K562 (cell line): ENCODE results near the gene ROBO1. TPM values are rescaled to one million over a fixed set of nuclear protein-coding genes. Genes with fewer than 3 reads are reported as not detected.

Experiments used
- ATAC-seq: fragments of 200-7000 bp; cut with Tn5 transposase; 3 replicates; pipeline ENCODE4 v1.9.1; 2020; ENCODE audit warnings: moderate library complexity
- BruUV-seq: library from RNA; stranded (reverse); fragments of 400-500 nt; replicated peaks from 2 replicates; lab custom pipeline; 2021; lab: Mats Ljungman, UMichigan
- CTCF ChIA-PET: fragments of 300-600 bp; formaldehyde crosslinking; extraction: SDS; loops from one replicate; lab custom pipeline; 2021; ENCODE audit warnings: low intra/inter-chr PET ratio; lab: Yijun Ruan, JAX
- POLR2A ChIA-PET: fragments of 300-600, 350-650 bp; sonication (Branson Sonifier 250); formaldehyde crosslinking; extraction: SDS; loops from one replicate; lab custom pipeline; 2021; ENCODE audit warnings: antibody characterized with exemption, inconsistent platforms; lab: Yijun Ruan, JAX
- DNase-seq, 4 experiments: peaks; one replicate each; pipeline versions ENCODE4 v3.0.0 to v3.0.0-alpha.2; 2011 to 2018; ENCODE audit warnings: low spot score in 3 of 4, mixed read lengths in 3 of 4; ENCODE audit errors: extremely low read depth in 1 of 4
- FAIRE-seq: peaks from 2 replicates; lab custom pipeline; 2011; peaks lifted over from hg19 to GRCh38; lab: Jason Lieb, UNC
- H2AFZ ChIP-seq: 2 replicates; pipeline ENCODE4 v1.6.0; 2011; ENCODE audit warnings: low read depth, low read length, control low read depth, inconsistent platforms
- H3K27ac ChIP-seq: fragments of 200-600 bp; 3 replicates; pipeline ENCODE4 v1.8.0; 2011; ENCODE audit warnings: low read depth, mild to moderate bottlenecking, control low read depth, inconsistent platforms, low read length, moderate library complexity, mixed read lengths; ENCODE audit errors: extremely low read depth
- H3K27me3 ChIP-seq, 2 experiments: fragments of 300-600 bp in 1 of 2; 2 replicates in 1 of 2; 3 replicates in 1 of 2; pipeline versions ENCODE4 v1.6.0 to v1.8.0; 2011; ENCODE audit warnings: inconsistent platforms in 2 of 2, low read length in 2 of 2, mild to moderate bottlenecking in 1 of 2, mixed read lengths in 1 of 2, moderate library complexity in 1 of 2; ENCODE audit not compliant: control insufficient read depth in 2 of 2, insufficient read depth in 2 of 2
- H3K36me3 ChIP-seq: fragments of 300-600 bp; 3 replicates; pipeline ENCODE4 v1.8.0; 2011; ENCODE audit warnings: mild to moderate bottlenecking, low read length, inconsistent platforms; ENCODE audit not compliant: control insufficient read depth, insufficient read depth
- H3K4me1 ChIP-seq, 2 experiments: fragments of 200-600 bp in 1 of 2; replicated peaks in 1 of 2; 2 replicates in 1 of 2; 3 replicates in 1 of 2; pipeline versions ENCODE4 v1.5.1 to v1.8.0; 2011; ENCODE audit warnings: inconsistent platforms in 2 of 2, low read length in 2 of 2, mild to moderate bottlenecking in 1 of 2, mixed read lengths in 1 of 2, moderate library complexity in 1 of 2; ENCODE audit not compliant: control insufficient read depth in 2 of 2, insufficient read depth in 2 of 2
- H3K4me2 ChIP-seq: 2 replicates; pipeline ENCODE4 v1.6.1; 2011; ENCODE audit warnings: low read length, control low read depth, inconsistent platforms, mixed read lengths; ENCODE audit not compliant: insufficient read depth
- H3K4me3 ChIP-seq: fragments of 200-600 bp; sonication (generic), shearing (Covaris generic); 2 replicates; pipeline ENCODE4 v1.5.1; 2016; ENCODE audit warnings: control low read depth, inconsistent platforms
- H3K79me2 ChIP-seq: fragments of 200-600 bp; 3 replicates; pipeline ENCODE4 v1.8.0; 2011; ENCODE audit warnings: low read length, inconsistent platforms; ENCODE audit not compliant: control insufficient read depth, insufficient read depth
- H3K9ac ChIP-seq, 2 experiments: 2 replicates each; pipeline versions ENCODE4 v1.6.0 to v1.6.1; 2011; ENCODE audit warnings: low read depth in 2 of 2, low read length in 2 of 2, control low read depth in 1 of 2, inconsistent platforms in 1 of 2, mild to moderate bottlenecking in 1 of 2, mixed read lengths in 1 of 2; ENCODE audit not compliant: insufficient read depth in 1 of 2
- H3K9me1 ChIP-seq: one replicate; pipeline ENCODE4 v1.6.0; 2011; ENCODE audit warnings: inconsistent platforms, mild to moderate bottlenecking, low read length, moderate library complexity; ENCODE audit not compliant: control insufficient read depth, insufficient read depth
- H3K9me3 ChIP-seq: replicated peaks from 2 replicates; pipeline ENCODE4 v1.5.1; 2011; ENCODE audit warnings: low read depth, low read length, inconsistent platforms; ENCODE audit not compliant: control insufficient read depth, insufficient read depth
- H4K20me1 ChIP-seq: replicated peaks from 2 replicates; pipeline ENCODE4 v1.6.1; 2011; ENCODE audit warnings: low read length, inconsistent platforms, mixed read lengths; ENCODE audit not compliant: control insufficient read depth, insufficient read depth
- HMG20B ChIP-seq: fragments of 250-450 bp; sonication (Bioruptor Pico); IDR thresholded peaks from 2 replicates; pipeline ENCODE4 v1.5.0; 2021; ENCODE audit warnings: mild to moderate bottlenecking
- NFRKB ChIP-seq: fragments of 450-650 bp; IDR thresholded peaks from 2 replicates; pipeline ENCODE4 v1.6.1; 2016; ENCODE audit warnings: low read depth
- TRIM28 ChIP-seq: fragments of 450-650 bp; IDR thresholded peaks from 2 replicates; pipeline ENCODE4 v1.6.1; 2017
- U2AF2 ChIP-seq: fragments of 200-400 bp; formaldehyde crosslinking; optimal IDR thresholded peaks from 2 replicates; pipeline ENCODE3; 2017; ENCODE audit warnings: low read depth, mild to moderate bottlenecking, low read length
- ZNF41 ChIP-seq: fragments of 250-450 bp; sonication (Bioruptor Pico); conservative IDR thresholded peaks from 2 replicates; pipeline ENCODE4 v1.4.0; 2020; ENCODE audit warnings: mild to moderate bottlenecking
- ZNF589 ChIP-seq: fragments of 200-800 bp; sonication (Bioruptor generic); IDR thresholded peaks from 2 replicates; pipeline ENCODE4 v1.6.1; 2016; ENCODE audit warnings: low read depth, missing genetic modification characterization, missing compliant biosample characterization
- WGBS: fragments of 100-300 bp; shearing (Covaris generic); methylation state at CpG from one replicate; pipeline ENCODE4 v1.1.6; 2016; ENCODE audit warnings: low coverage, mixed read lengths; ENCODE audit not compliant: insufficient coverage; ENCODE audit errors: missing lambda C conversion rate; 5-methylcytosine and 5-hydroxymethylcytosine counted together
- in situ Hi-C: fragments of 300-500 bp; cut with MboI; formaldehyde crosslinking; loops from 4 replicates; pipeline ENCODE4 v1.15.0; 2018; ENCODE audit warnings: inconsistent platforms, mixed read lengths
- intact Hi-C: fragments of 100-400 bp; cut with micrococcal nuclease; formaldehyde crosslinking; loops from 2 replicates; pipeline ENCODE4 v1.14.2; 2022
- polyA plus RNA-seq, 8 experiments: library from polyadenylated mRNA; depleted of rRNA in 4 of 8; stranded (reverse) in 5 of 8; unstranded in 3 of 8; fragments of >200 nt; fragmentation: Nextera tagmentation in 2 of 8; fragmentation: Illumina TruSeq in 1 of 8; extraction: Ambion mirVana in 2 of 8; extraction: Trizol in 1 of 8; gene quantifications; 2 replicates each; pipeline versions ENCODE4 v1.2.1 to v1.2.3, GENCODE V29; 2011 to 2014; ENCODE audit warnings: inconsistent platforms in 1 of 8, missing spikeins in 1 of 8
- total RNA-seq, 7 experiments: library from RNA; depleted of rRNA in 6 of 7; stranded (reverse); fragments of >200 nt in 6 of 7; fragmentation: Illumina TruSeq in 2 of 7; extraction: Trizol in 2 of 7; gene quantifications; 2 replicates each; pipeline versions ENCODE4 v1.2.1 to v1.2.3, GENCODE V29; 2011 to 2021; ENCODE audit warnings: low replicate concordance in 1 of 7
- TF ChIP-seq, protein P1 (sequence below): fragments of 450-650 bp; formaldehyde crosslinking; IDR thresholded peaks from 2 replicates; pipeline ENCODE4 v1.4.0; 2020; ENCODE audit warnings: mild to moderate bottlenecking

ROBO1 gene
- total and polyA plus RNA-seq, 9 of the 15 experiments (the other 6 are each of a cell fraction or from before 2014, with no cell fraction given) = 0.01 to 0.53 (median 0.17) TPM; not detected in 5

DNA sequence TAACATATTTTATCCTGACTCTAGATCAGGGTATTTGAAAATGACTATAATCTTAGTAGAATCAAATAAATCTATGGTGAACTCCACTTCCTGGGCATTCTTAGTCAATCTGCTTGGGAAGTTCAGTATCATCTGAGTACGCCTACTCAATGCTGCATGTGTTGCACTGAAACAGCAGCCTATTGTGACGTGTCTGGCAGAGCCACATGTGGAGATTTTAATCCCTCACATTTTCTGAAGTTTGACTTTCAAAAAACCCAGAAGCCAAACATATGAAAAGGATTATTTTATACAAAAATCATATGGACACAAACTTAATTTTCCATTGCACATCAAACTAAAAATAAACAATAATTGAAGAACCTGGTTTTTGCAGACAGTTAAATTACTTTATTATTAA lies 798.3 kb downstream of the ROBO1 start:
- no peaks in the 10 kb centered on the region for H3K36me3 ChIP-seq
- in situ Hi-C loops (no loop called here), intact Hi-C loops (no loop called here)
- ChIA-PET POLR2A (no interaction called here), CTCF (no interaction called here)
- H3K4me1 ChIP-seq = no peaks in the 10 kb centered on the region
- BruUV-seq = no TSS peak
- no peaks in the 10 kb centered on the region for H3K79me2 ChIP-seq
- no peak for FAIRE-seq
- H3K9me3 ChIP-seq = no peaks in the 10 kb centered on the region
- no peak overlapping the region for H3K27ac ChIP-seq
- no peak for ATAC-seq
- no peak overlapping the region for H2AFZ ChIP-seq
- no peaks in the 10 kb centered on the region for H3K27me3 ChIP-seq
- no peaks in the 10 kb centered on the region for H4K20me1 ChIP-seq
- H3K4me3 ChIP-seq = no peak overlapping the region
- no peak for DNase-seq
- no peaks in the 10 kb centered on the region for H3K9me1 ChIP-seq
- 0% methylated on average over 2 of the region's 2 CpGs for WGBS
- TF ChIP-seq U2AF2 = no peak
- TF ChIP-seq NFRKB = no peak
- TF ChIP-seq ZNF589 (CRISPR knock-in tag) = no peak
- TF ChIP-seq ZNF41 (CRISPR knock-in tag) = no peak
- TF ChIP-seq TRIM28 = no peak
- TF ChIP-seq, protein P1, sequence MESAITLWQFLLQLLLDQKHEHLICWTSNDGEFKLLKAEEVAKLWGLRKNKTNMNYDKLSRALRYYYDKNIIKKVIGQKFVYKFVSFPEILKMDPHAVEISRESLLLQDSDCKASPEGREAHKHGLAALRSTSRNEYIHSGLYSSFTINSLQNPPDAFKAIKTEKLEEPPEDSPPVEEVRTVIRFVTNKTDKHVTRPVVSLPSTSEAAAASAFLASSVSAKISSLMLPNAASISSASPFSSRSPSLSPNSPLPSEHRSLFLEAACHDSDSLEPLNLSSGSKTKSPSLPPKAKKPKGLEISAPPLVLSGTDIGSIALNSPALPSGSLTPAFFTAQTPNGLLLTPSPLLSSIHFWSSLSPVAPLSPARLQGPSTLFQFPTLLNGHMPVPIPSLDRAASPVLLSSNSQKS (CRISPR knock-in tag) = no peak
- TF ChIP-seq HMG20B (CRISPR knock-in tag) = no peak
- H3K4me2 ChIP-seq = no peak overlapping the region
- H3K9ac ChIP-seq = no peak overlapping the region
